ENCODE results near the gene PAK5. TPM values are rescaled to one million over a fixed set of nuclear protein-coding genes. Genes with fewer than 3 reads are reported as not detected.

The PAK5 gene
- total and polyA plus RNA-seq, 2 experiments from 2014 or later: 0.57 to 1.1 TPM

GRCh38 chr20:9491324-9491723, 347.6 kb downstream of the PAK5 start (continued):
- TF ChIP-seq ZNF462 (CRISPR knock-in tag; IDR thresholded peaks at IDR 0.05) (no peak), ZNF331 (CRISPR knock-in tag; IDR thresholded peaks at IDR 0.05; ENCODE audit: low read depth) (no peak), NANOG (IDR thresholded peaks at IDR 0.05; ENCODE audit: borderline replicate concordance) (no peak), REST (IDR thresholded peaks at IDR 0.05; ENCODE audit: unreplicated experiment) (no peak)
- TF ChIP-seq, protein P1, sequence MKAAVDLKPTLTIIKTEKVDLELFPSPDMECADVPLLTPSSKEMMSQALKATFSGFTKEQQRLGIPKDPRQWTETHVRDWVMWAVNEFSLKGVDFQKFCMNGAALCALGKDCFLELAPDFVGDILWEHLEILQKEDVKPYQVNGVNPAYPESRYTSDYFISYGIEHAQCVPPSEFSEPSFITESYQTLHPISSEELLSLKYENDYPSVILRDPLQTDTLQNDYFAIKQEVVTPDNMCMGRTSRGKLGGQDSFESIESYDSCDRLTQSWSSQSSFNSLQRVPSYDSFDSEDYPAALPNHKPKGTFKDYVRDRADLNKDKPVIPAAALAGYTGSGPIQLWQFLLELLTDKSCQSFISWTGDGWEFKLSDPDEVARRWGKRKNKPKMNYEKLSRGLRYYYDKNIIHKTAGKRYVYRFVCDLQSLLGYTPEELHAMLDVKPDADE (IDR thresholded peaks at IDR 0.05): no peak
- TF ChIP-seq, protein P2, sequence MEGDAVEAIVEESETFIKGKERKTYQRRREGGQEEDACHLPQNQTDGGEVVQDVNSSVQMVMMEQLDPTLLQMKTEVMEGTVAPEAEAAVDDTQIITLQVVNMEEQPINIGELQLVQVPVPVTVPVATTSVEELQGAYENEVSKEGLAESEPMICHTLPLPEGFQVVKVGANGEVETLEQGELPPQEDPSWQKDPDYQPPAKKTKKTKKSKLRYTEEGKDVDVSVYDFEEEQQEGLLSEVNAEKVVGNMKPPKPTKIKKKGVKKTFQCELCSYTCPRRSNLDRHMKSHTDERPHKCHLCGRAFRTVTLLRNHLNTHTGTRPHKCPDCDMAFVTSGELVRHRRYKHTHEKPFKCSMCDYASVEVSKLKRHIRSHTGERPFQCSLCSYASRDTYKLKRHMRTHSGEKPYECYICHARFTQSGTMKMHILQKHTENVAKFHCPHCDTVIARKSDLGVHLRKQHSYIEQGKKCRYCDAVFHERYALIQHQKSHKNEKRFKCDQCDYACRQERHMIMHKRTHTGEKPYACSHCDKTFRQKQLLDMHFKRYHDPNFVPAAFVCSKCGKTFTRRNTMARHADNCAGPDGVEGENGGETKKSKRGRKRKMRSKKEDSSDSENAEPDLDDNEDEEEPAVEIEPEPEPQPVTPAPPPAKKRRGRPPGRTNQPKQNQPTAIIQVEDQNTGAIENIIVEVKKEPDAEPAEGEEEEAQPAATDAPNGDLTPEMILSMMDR (conservative IDR thresholded peaks at IDR 0.05; ENCODE audit: low read depth in 2 of 2): no peak
